Lower leg skin (tissue), 3 donors: ENCODE results near the gene STX1B.

Experiments
- CTCF ChIP-seq, 3 donors: fragments of 450-650 bp; IDR thresholded peaks; one replicate each; pipeline ENCODE4 v1.5.1; 2016; ENCODE audit warnings: antibody characterized with exemption in 3 of 3, mild to moderate bottlenecking in 3 of 3, moderate library complexity in 2 of 3
- POLR2A ChIP-seq, 2 donors: fragments of 450-650 bp; IDR thresholded peaks; one replicate each; pipeline ENCODE4 v1.6.1; 2016 to 2017; ENCODE audit warnings: antibody characterized with exemption in 2 of 2, mild to moderate bottlenecking in 1 of 2, moderate library complexity in 1 of 2

- TF ChIP-seq CTCF (IDR thresholded peaks at IDR 0.05) (no peak), POLR2A (IDR thresholded peaks at IDR 0.05) (no peak)
Observed at GRCh38 chr16:30964574-30965226, 45.7 kb downstream of the STX1B start.
